GM12878 (cell line): ENCODE results near the gene CHCHD6. TPM values are rescaled to one million over a fixed set of nuclear protein-coding genes. Genes with fewer than 3 reads are reported as not detected.

Experiments used
- ATAC-seq: fragments of 200-7000 bp; cut with Tn5 transposase; 3 replicates; pipeline ENCODE4 v1.9.1; 2020; ENCODE audit warnings: mild to moderate bottlenecking, moderate library complexity
- BruUV-seq: library from RNA; stranded (reverse); fragments of 400-500 nt; replicated peaks from 2 replicates; lab custom pipeline; 2021; lab: Mats Ljungman, UMichigan
- CTCF ChIA-PET: fragments of 300-600 bp; sonication (Branson Sonifier 250); formaldehyde crosslinking; extraction: SDS; loops from one replicate; lab custom pipeline; 2021; ENCODE audit warnings: inconsistent platforms; lab: Yijun Ruan, JAX
- POLR2A ChIA-PET: fragments of 350-600 bp; formaldehyde crosslinking; extraction: SDS; loops from one replicate; lab custom pipeline; 2021; ENCODE audit warnings: inconsistent platforms; lab: Charles Lee
- RAD21 ChIA-PET: fragments of 300-600 bp; sonication (Branson Sonifier 250); formaldehyde crosslinking; loops from one replicate; lab custom pipeline; 2023; ENCODE audit warnings: antibody characterized with exemption; ENCODE audit not compliant: unreplicated experiment; lab: Charles Lee
- SMC1A ChIA-PET: fragments of 300-600 bp; sonication (Branson Sonifier 250); formaldehyde crosslinking; loops from one replicate; lab custom pipeline; 2023; ENCODE audit not compliant: unreplicated experiment, uncharacterized antibody; lab: Charles Lee
- DNase-seq: peaks from one replicate; pipeline ENCODE4 v3.0.0-alpha.2; 2011; ENCODE audit warnings: low read depth, low spot score
- FAIRE-seq: peaks from 3 replicates; lab custom pipeline; 2011; peaks lifted over from hg19 to GRCh38; lab: Jason Lieb, UNC
- H2AFZ ChIP-seq: 2 replicates; pipeline ENCODE4 v1.6.0; 2011; ENCODE audit warnings: low read depth, low read length, control low read depth; ENCODE audit not compliant: control insufficient read depth
- H3K27ac ChIP-seq: 2 replicates; pipeline ENCODE4 v1.5.1; 2011; ENCODE audit warnings: control low read depth; ENCODE audit not compliant: control insufficient read depth, insufficient read depth
- H3K27me3 ChIP-seq, 2 experiments: replicated peaks in 1 of 2; 2 replicates each; pipeline versions ENCODE4 v1.6.0 to v1.6.1; 2011; ENCODE audit warnings: low read length in 1 of 2; ENCODE audit not compliant: control insufficient read depth in 2 of 2, insufficient read depth in 2 of 2
- H3K36me3 ChIP-seq, 2 experiments: 2 replicates each; pipeline ENCODE4 v1.5.1; 2011; ENCODE audit warnings: low read length in 1 of 2; ENCODE audit not compliant: control insufficient read depth in 2 of 2, insufficient read depth in 2 of 2
- H3K4me1 ChIP-seq: 2 replicates; pipeline ENCODE4 v1.6.1; 2011; ENCODE audit warnings: mild to moderate bottlenecking, low read length, moderate library complexity, mixed read lengths; ENCODE audit not compliant: control insufficient read depth, insufficient read depth
- H3K4me2 ChIP-seq: 2 replicates; pipeline ENCODE4 v1.6.0; 2011; ENCODE audit warnings: control low read depth; ENCODE audit not compliant: control insufficient read depth, insufficient read depth
- H3K4me3 ChIP-seq: fragments of 200-600 bp; sonication (generic); 2 replicates; pipeline ENCODE4 v1.5.1; 2016
- H3K79me2 ChIP-seq: 2 replicates; pipeline ENCODE4 v1.6.0; 2011; ENCODE audit warnings: low read length; ENCODE audit not compliant: control insufficient read depth, insufficient read depth
- H3K9ac ChIP-seq: 2 replicates; pipeline ENCODE4 v1.8.0; 2011; ENCODE audit warnings: low read length, control low read depth, mixed read lengths; ENCODE audit not compliant: control insufficient read depth, insufficient read depth
- H3K9me3 ChIP-seq: replicated peaks from 3 replicates; pipeline ENCODE4 v1.5.1; 2011; ENCODE audit warnings: mild to moderate bottlenecking, low read length; ENCODE audit not compliant: control insufficient read depth, insufficient read depth
- H4K20me1 ChIP-seq: 2 replicates; pipeline ENCODE4 v1.6.0; 2011; ENCODE audit not compliant: control insufficient read depth, insufficient read depth
- E4F1 ChIP-seq: fragments of 450-650 bp; IDR thresholded peaks from 2 replicates; pipeline ENCODE4 v1.6.1; 2018; ENCODE audit warnings: borderline replicate concordance, mild to moderate bottlenecking; ENCODE audit not compliant: partially characterized antibody
- HDAC6 ChIP-seq: fragments of 200-600 bp; sonication (generic); IDR thresholded peaks from one replicate; pipeline ENCODE4 v1.8.0; 2017; ENCODE audit warnings: antibody characterized with exemption; ENCODE audit not compliant: unreplicated experiment
- JUND ChIP-seq: IDR thresholded peaks from 2 replicates; pipeline ENCODE4 v1.6.1; 2012; ENCODE audit warnings: low read depth, mild to moderate bottlenecking, low read length, improper control_type of control experiment, moderate library complexity
- KAT2A ChIP-seq: conservative IDR thresholded peaks from 2 replicates; pipeline ENCODE4 v1.6.1; 2011; ENCODE audit warnings: low read depth, low read length; ENCODE audit not compliant: control insufficient read depth
- MTA2 ChIP-seq: fragments of 450-650 bp; IDR thresholded peaks from 2 replicates; pipeline ENCODE4 v1.6.1; 2016; ENCODE audit warnings: low read depth, mild to moderate bottlenecking, moderate library complexity
- MTA3 ChIP-seq: IDR thresholded peaks from 2 replicates; pipeline ENCODE4 v1.6.1; 2012; ENCODE audit warnings: low read length, inconsistent platforms, borderline replicate concordance
- MYC ChIP-seq: IDR thresholded peaks from 2 replicates; pipeline ENCODE4 v1.6.1; 2011; ENCODE audit warnings: mild to moderate bottlenecking, low read length, moderate library complexity, inconsistent platforms; ENCODE audit not compliant: insufficient read depth, insufficient replicate concordance, insufficient read length, severe bottlenecking
- NFYB ChIP-seq: IDR thresholded peaks from 2 replicates; pipeline ENCODE4 v1.6.1; 2011; ENCODE audit warnings: low read depth, mild to moderate bottlenecking, low read length, improper control_type of control experiment, moderate library complexity; ENCODE audit not compliant: insufficient read depth
- NKRF ChIP-seq: fragments of 450-650 bp; conservative IDR thresholded peaks from 2 replicates; pipeline ENCODE4 v1.6.1; 2017; ENCODE audit warnings: mild to moderate bottlenecking, moderate library complexity
- POLR2A ChIP-seq: IDR thresholded peaks from 2 replicates; pipeline ENCODE4 v1.6.1; 2011; ENCODE audit warnings: low read depth, mild to moderate bottlenecking, low read length
- SMAD1 ChIP-seq: fragments of 450-650 bp; IDR thresholded peaks from 2 replicates; pipeline ENCODE4 v1.6.1; 2018; ENCODE audit warnings: mild to moderate bottlenecking, low read depth; ENCODE audit not compliant: partially characterized antibody
- USF2 ChIP-seq: IDR thresholded peaks from 2 replicates; pipeline ENCODE4 v1.6.1; 2011; ENCODE audit warnings: low read depth, low read length, improper control_type of control experiment, borderline replicate concordance
- YY1 ChIP-seq: IDR thresholded peaks from 2 replicates; pipeline ENCODE4 v1.6.1; 2011; ENCODE audit warnings: low read depth, mild to moderate bottlenecking, low read length
- WGBS: methylation state at CpG from one replicate; pipeline ENCODE4 v1.1.6; 2016; ENCODE audit warnings: low lambda C conversion rate; ENCODE audit not compliant: insufficient replicate concordance, insufficient coverage; ENCODE audit errors: missing lambda C conversion rate; 5-methylcytosine and 5-hydroxymethylcytosine counted together
- in situ Hi-C: fragments of 300-500 bp; cut with MboI; formaldehyde crosslinking; loops from 9 replicates; pipeline ENCODE4 v1.14.3; 2018; ENCODE audit warnings: mixed read lengths
- intact Hi-C: fragments of 100-400 bp; cut with micrococcal nuclease; formaldehyde crosslinking; loops from one replicate; pipeline ENCODE4 v1.14.2; 2022; ENCODE audit not compliant: unreplicated experiment
- polyA plus RNA-seq, 11 experiments: library from polyadenylated mRNA; depleted of rRNA in 4 of 11; unstranded in 6 of 11; stranded (reverse) in 5 of 11; fragments of >200 nt; fragmentation: Nextera tagmentation in 4 of 11; fragmentation: Illumina TruSeq in 1 of 11; extraction: Ambion mirVana in 4 of 11; extraction: Trizol in 1 of 11; gene quantifications; 1 replicate in 1 of 11; 2 replicates in 10 of 11; pipeline versions ENCODE4 v1.2.1 to v1.2.3, GENCODE V29; 2011 to 2016; ENCODE audit warnings: inconsistent platforms in 2 of 11, missing spikeins in 2 of 11, low read depth in 1 of 11
- total RNA-seq, 4 experiments: library from RNA; depleted of rRNA in 3 of 4; stranded (reverse); fragments of >200 nt in 3 of 4; fragmentation: Illumina TruSeq in 1 of 4; extraction: Trizol in 1 of 4; gene quantifications; 2 replicates each; pipeline versions ENCODE4 v1.2.1 to v1.2.3, GENCODE V29; 2013 to 2021

Gene CHCHD6
- total and polyA plus RNA-seq, 10 of the 15 experiments (the other 5 are each of a cell fraction or from before 2014, with no cell fraction given), result 2.7 to 16.7 (median 12.3) TPM

GRCh38 chr3:126961791-126962461 lies 257.9 kb downstream of the CHCHD6 start:
- CTCF ChIA-PET, result interaction anchor here (1.4 to 2.0 kb wide), 2 partner anchors 210 to 282 kb away, joined by 4 to 10 read pairs; no protein-coding TSS in a partner anchor

More at GRCh38 chr3:126961791-126962461, 257.9 kb downstream of the CHCHD6 start:
- no peaks in the 10 kb centered on the region for H4K20me1 ChIP-seq
- FAIRE-seq (no peak), DNase-seq (no peak), ATAC-seq (no peak)
- no peak overlapping the region for H3K4me3 ChIP-seq
- H2AFZ ChIP-seq, result no peak overlapping the region
- ChIA-PET SMC1A (interaction anchor here (1.0 kb wide), 1 partner anchor 8 kb away, joined by 4 read pairs; no protein-coding TSS in a partner anchor), RAD21 (interaction anchor here (0.7 kb wide), 1 partner anchor 25 kb away, joined by 3 read pairs; no protein-coding TSS in a partner anchor), POLR2A (no interaction called here)
- no peak overlapping the region for H3K4me2 ChIP-seq
- no peak overlapping the region for H3K9ac ChIP-seq
- H3K4me1 ChIP-seq, result peaks cover 13% of the 10 kb centered on the region
- WGBS, result 77% methylated on average over 11 of the region's 11 CpGs
- in situ Hi-C loops (no loop called here), intact Hi-C loops (no loop called here)
- H3K27ac ChIP-seq, result no peak overlapping the region
- H3K36me3 ChIP-seq, result no peaks in the 10 kb centered on the region; a peak in 2 of 4 replicates
- no peaks in the 10 kb centered on the region for H3K79me2 ChIP-seq
- H3K9me3 ChIP-seq, result no peaks in the 10 kb centered on the region
- no TSS peak for BruUV-seq
- no peak for TF ChIP-seq JUND
- TF ChIP-seq NFYB, result no peak
- TF ChIP-seq USF2, result no peak
- TF ChIP-seq KAT2A, result no peak
- no peak for TF ChIP-seq SMAD1
- TF ChIP-seq MYC, result no peak
- no peak for TF ChIP-seq MTA2
- TF ChIP-seq HDAC6, result no peak
- TF ChIP-seq YY1, result no peak
- TF ChIP-seq POLR2A, result no peak
- no peak for TF ChIP-seq NKRF
- no peak for TF ChIP-seq MTA3
- no peak for TF ChIP-seq E4F1
- no peaks in the 10 kb centered on the region for H3K27me3 ChIP-seq
